PC-3 (cell line): ENCODE data around the gene GJA8.
"Not testable (repeated sequence)": the region's sequence is repeated elsewhere in the genome, so short reads cannot be mapped to it uniquely, and the experiment has no call there.

Experiments used
- EZH2phosphoT487 ChIP-seq: fragments of 300-600 bp; sonication (generic); IDR thresholded peaks from 2 replicates; pipeline ENCODE4 v1.6.1; 2018; ENCODE audit warnings: mild to moderate bottlenecking, antibody characterized with exemption, low read length, borderline replicate concordance
- TF ChIP-seq, protein P1 (sequence below): fragments of 300-600 bp; sonication (generic); conservative IDR thresholded peaks from 2 replicates; pipeline ENCODE4 v1.5.1; 2017; ENCODE audit warnings: antibody characterized with exemption, low read depth, mild to moderate bottlenecking, low read length

DNA sequence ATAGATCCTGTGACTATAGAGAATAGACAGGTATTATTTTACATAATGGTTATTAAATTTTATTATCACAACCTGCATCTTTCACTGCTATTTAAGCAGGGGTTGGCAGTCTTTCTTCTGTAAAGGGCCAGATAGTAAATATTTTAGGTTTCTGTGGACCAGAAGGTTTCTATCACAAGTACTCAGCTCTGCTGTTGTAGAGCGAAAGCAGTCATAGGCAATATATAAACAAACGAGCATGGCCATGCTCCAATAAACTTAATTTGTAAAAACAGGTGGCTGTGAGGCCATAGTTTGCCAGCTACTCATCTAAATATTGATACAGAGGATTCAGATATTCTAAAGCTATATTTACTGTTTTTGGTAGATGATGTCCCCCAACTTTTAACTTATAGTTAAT is 37.9 kb downstream of the GJA8 start:
- TF ChIP-seq, protein P1, sequence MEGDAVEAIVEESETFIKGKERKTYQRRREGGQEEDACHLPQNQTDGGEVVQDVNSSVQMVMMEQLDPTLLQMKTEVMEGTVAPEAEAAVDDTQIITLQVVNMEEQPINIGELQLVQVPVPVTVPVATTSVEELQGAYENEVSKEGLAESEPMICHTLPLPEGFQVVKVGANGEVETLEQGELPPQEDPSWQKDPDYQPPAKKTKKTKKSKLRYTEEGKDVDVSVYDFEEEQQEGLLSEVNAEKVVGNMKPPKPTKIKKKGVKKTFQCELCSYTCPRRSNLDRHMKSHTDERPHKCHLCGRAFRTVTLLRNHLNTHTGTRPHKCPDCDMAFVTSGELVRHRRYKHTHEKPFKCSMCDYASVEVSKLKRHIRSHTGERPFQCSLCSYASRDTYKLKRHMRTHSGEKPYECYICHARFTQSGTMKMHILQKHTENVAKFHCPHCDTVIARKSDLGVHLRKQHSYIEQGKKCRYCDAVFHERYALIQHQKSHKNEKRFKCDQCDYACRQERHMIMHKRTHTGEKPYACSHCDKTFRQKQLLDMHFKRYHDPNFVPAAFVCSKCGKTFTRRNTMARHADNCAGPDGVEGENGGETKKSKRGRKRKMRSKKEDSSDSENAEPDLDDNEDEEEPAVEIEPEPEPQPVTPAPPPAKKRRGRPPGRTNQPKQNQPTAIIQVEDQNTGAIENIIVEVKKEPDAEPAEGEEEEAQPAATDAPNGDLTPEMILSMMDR: not testable (repeated sequence)
- not testable (repeated sequence) for TF ChIP-seq EZH2phosphoT487
